ENCODE results near the gene GPS1.

Gene GPS1

DNA sequence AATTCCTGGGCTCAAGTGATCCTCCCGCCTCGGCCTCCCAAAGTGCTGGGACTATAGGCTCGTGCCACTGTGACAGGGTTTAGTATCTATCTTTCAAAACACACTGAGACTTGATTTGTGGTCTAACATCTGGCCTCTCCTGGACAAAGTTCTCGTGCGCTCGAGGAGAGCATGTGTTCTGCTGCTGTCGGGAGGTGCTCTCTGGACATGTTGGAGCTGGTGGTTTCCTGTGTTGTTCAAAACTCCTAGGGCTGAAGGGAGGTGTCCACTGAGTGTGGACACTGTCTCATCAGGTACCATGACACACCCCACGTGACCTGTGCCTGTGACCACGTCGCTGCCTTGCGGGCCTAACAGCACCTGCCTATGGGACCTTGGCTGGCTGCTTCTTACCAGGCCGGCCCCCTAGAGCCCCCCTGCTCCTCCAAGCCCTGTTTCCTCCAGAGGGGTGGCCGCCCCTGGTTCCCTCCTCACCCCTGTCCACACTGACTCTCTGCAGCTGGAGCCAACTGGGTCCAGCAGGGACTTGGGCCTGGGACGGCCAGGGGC, 5.7 kb upstream of the GPS1 start (continued):
- TF ChIP-seq RARB (CRISPR knock-in tag; IDR thresholded peaks at IDR 0.05) (no peak), OSR1 (CRISPR knock-in tag; IDR thresholded peaks at IDR 0.05) (no peak), ZNF8 (CRISPR knock-in tag; IDR thresholded peaks at IDR 0.05) (no peak), TCF4 (CRISPR knock-in tag; IDR thresholded peaks at IDR 0.05; ENCODE audit: borderline replicate concordance) (no peak), TOX (CRISPR knock-in tag; IDR thresholded peaks at IDR 0.05; ENCODE audit: borderline replicate concordance) (no peak), GLIS3 (CRISPR knock-in tag; IDR thresholded peaks at IDR 0.05) (no peak)
- TF ChIP-seq, protein P1, sequence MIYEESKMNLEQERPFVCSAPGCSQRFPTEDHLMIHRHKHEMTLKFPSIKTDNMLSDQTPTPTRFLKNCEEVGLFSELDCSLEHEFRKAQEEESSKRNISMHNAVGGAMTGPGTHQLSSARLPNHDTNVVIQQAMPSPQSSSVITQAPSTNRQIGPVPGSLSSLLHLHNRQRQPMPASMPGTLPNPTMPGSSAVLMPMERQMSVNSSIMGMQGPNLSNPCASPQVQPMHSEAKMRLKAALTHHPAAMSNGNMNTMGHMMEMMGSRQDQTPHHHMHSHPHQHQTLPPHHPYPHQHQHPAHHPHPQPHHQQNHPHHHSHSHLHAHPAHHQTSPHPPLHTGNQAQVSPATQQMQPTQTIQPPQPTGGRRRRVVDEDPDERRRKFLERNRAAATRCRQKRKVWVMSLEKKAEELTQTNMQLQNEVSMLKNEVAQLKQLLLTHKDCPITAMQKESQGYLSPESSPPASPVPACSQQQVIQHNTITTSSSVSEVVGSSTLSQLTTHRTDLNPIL (CRISPR knock-in tag; IDR thresholded peaks at IDR 0.05; ENCODE audit: low read depth), result no peak

DNA sequence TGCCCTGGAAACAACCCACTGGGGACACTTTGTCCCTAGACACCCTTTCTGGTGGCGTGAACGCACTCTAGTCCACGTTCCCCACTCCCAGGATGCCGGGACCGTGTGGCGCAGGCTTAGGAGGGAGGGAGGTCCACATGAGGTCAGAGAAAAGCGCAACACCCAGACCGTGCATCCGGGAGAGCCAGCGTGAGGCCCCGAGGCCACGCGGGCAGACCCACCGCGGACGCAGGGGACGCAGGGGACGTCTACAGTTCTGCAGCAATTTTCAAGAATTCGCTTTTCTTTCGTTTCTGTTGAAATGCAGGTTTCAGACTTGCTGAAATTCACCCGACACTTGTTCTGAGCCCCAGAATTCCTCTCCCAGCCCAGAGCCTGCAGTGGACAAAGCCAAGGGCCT, 4.8 kb upstream of the GPS1 start:
- TF ChIP-seq ESRRG (CRISPR knock-in tag; IDR thresholded peaks at IDR 0.05), result no peak
- TF ChIP-seq ISL1 (CRISPR knock-in tag; IDR thresholded peaks at IDR 0.05), result no peak
- no peak for TF ChIP-seq ARNTL (CRISPR knock-in tag; IDR thresholded peaks at IDR 0.05; ENCODE audit: borderline replicate concordance, low read depth)
- TF ChIP-seq, protein P2, sequence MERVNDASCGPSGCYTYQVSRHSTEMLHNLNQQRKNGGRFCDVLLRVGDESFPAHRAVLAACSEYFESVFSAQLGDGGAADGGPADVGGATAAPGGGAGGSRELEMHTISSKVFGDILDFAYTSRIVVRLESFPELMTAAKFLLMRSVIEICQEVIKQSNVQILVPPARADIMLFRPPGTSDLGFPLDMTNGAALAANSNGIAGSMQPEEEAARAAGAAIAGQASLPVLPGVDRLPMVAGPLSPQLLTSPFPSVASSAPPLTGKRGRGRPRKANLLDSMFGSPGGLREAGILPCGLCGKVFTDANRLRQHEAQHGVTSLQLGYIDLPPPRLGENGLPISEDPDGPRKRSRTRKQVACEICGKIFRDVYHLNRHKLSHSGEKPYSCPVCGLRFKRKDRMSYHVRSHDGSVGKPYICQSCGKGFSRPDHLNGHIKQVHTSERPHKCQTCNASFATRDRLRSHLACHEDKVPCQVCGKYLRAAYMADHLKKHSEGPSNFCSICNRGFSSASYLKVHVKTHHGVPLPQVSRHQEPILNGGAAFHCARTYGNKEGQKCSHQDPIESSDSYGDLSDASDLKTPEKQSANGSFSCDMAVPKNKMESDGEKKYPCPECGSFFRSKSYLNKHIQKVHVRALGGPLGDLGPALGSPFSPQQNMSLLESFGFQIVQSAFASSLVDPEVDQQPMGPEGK (CRISPR knock-in tag; IDR thresholded peaks at IDR 0.05; ENCODE audit: borderline replicate concordance), result no peak
- ATAC-seq, result no peak

DNA sequence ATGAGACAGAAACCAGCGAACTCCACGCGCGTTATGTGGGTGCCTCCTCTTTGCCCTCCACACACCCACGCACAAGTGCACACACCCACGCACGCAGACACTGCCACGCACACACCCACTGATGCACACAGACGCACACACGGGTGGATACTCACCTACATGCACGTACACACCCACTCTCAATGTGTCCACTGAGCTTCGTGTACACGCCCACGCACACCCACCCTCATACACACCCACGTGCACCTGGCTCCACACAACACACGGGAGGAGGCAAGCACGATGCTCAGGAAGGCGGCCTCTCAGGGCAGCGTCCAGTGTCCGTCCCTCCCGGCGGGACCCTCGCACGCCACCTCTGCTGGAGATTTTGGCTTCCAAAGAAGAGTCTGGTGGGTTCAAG, 4.3 kb upstream of the GPS1 start:
- TF ChIP-seq ESRRG (CRISPR knock-in tag; IDR thresholded peaks at IDR 0.05) (no peak), ARNTL (CRISPR knock-in tag; IDR thresholded peaks at IDR 0.05; ENCODE audit: borderline replicate concordance, low read depth) (no peak), ZNF565 (CRISPR knock-in tag; conservative IDR thresholded peaks at IDR 0.05; ENCODE audit: low read depth) (no peak)
- ATAC-seq, result no peak

DNA sequence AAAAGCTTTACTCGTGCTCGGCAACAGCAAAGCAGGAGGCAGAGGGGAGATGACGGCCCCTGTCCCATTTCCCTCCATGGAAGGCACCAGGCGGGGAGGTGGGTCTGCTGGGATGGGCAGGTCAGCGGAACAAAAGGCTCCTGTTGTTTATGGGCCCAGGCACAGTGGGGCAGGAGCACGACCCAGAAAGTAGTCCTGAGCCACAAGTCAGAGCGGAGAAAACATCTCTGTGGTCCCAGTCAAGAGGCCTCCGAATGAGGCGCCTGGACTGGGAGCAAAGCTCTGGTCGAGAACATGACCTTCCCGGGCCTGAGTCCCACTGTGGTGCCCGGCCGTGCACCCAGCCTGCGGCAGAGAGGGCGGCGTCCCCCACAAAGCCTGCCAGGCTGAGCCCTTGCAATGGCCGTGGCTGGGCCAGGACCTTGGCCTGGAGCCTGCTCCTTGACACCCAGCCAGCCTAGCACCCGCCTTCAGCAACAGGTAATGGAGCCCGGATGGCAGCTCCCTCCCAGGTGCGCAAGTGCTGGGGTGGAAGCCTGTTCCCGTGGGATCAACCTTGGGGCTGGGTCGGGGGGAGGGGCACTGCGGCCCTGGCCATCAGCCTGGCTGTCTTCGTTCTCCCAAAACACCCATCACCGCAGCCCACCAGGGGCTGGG, 3.7 kb upstream of the GPS1 start:
- ATAC-seq, result no peak
- TF ChIP-seq RARB (CRISPR knock-in tag; IDR thresholded peaks at IDR 0.05), result no peak
- TF ChIP-seq ZNF565 (CRISPR knock-in tag; conservative IDR thresholded peaks at IDR 0.05; ENCODE audit: low read depth), result no peak
- TF ChIP-seq ZFP3 (CRISPR knock-in tag; IDR thresholded peaks at IDR 0.05), result no peak
- TF ChIP-seq SNAI2 (CRISPR knock-in tag; IDR thresholded peaks at IDR 0.05), result no peak

DNA sequence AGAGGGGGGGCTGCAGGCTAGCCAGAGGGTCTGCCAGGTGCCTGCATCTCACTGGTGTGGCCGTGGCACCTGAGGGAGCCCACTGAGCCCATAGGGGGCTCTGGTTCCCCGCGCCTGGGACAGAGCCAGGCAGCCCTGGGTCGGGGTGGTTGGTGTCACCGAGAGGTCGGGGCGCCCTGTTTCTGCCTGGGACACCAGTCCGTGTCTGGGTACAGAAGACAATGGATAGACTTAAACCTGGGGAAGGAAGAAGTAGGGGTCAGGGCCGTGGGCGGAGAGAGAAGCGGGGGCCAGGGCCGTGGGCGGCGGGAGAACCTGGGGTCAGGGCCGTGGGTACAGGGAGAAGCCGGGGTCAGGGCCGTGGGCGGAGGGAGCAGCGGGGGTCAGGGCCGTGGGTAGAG, 3.1 kb upstream of the GPS1 start:
- no peak for ATAC-seq
- TF ChIP-seq CSDC2 (CRISPR knock-in tag; IDR thresholded peaks at IDR 0.05) (no peak), TOX (CRISPR knock-in tag; IDR thresholded peaks at IDR 0.05; ENCODE audit: borderline replicate concordance) (no peak), ESRRG (CRISPR knock-in tag; IDR thresholded peaks at IDR 0.05) (no peak), ZNF565 (CRISPR knock-in tag; conservative IDR thresholded peaks at IDR 0.05; ENCODE audit: low read depth) (no peak), OSR1 (CRISPR knock-in tag; IDR thresholded peaks at IDR 0.05) (no peak), TCF4 (CRISPR knock-in tag; IDR thresholded peaks at IDR 0.05; ENCODE audit: borderline replicate concordance) (no peak), ZNF70 (CRISPR knock-in tag; IDR thresholded peaks at IDR 0.05) (no peak), PPARA (CRISPR knock-in tag; IDR thresholded peaks at IDR 0.05; ENCODE audit: borderline replicate concordance) (no peak), ZC3H10 (CRISPR knock-in tag; IDR thresholded peaks at IDR 0.05) (no peak)

DNA sequence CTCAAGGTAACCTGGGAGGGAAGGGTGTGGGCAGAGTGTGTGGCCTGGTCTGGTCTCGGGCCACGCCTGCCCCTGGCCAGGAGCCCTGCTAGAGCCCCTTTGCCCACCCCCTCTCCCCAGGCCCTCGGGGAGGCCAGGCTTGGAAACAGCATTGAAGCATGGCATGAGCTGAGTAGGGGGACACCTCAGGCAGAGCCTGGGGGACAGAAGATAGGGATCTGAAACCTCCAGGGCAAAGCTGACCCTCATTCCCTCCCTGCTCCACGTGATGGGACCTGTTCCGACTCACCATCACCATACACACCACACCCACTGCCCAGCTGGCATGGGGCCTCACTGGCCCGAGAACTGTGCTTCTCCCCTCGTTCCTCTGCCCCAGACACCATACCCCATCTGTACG, 2.6 kb upstream of the GPS1 start:
- TF ChIP-seq ZNF565 (CRISPR knock-in tag; conservative IDR thresholded peaks at IDR 0.05; ENCODE audit: low read depth) (no peak), OSR1 (CRISPR knock-in tag; IDR thresholded peaks at IDR 0.05) (no peak), TCF4 (CRISPR knock-in tag; IDR thresholded peaks at IDR 0.05; ENCODE audit: borderline replicate concordance) (no peak), ARNTL (CRISPR knock-in tag; IDR thresholded peaks at IDR 0.05; ENCODE audit: borderline replicate concordance, low read depth) (no peak)
- TF ChIP-seq, protein P1 (CRISPR knock-in tag; IDR thresholded peaks at IDR 0.05; ENCODE audit: low read depth), result no peak

More for the DNA sequence above, 2.6 kb upstream of the GPS1 start:
- no peak for ATAC-seq
